IPS DF 6.9 (cell line): ENCODE measurements around the gene NIF3L1.
"Not testable (repeated sequence)": the region's sequence is repeated elsewhere in the genome, so short reads cannot be mapped to it uniquely, and the experiment has no call there.

Source experiments
- DNase-seq: peaks from one replicate; pipeline ENCODE4 v3.0.0-alpha.2; 2013; ENCODE audit warnings: low read depth, low spot score
- H3K27ac ChIP-seq: one replicate; pipeline ENCODE4 v1.5.1; 2013; ENCODE audit warnings: low read length, control low read depth
- H3K27me3 ChIP-seq: 2 replicates; pipeline ENCODE4 v1.6.1; 2013; ENCODE audit warnings: mild to moderate bottlenecking, low read length; ENCODE audit not compliant: control insufficient read depth, insufficient read depth
- H3K36me3 ChIP-seq: 2 replicates; pipeline ENCODE4 v1.6.1; 2013; ENCODE audit warnings: low read length; ENCODE audit not compliant: control insufficient read depth, insufficient read depth
- H3K4me1 ChIP-seq: 2 replicates; pipeline ENCODE4 v1.6.1; 2013; ENCODE audit warnings: low read length; ENCODE audit not compliant: control insufficient read depth, insufficient read depth
- H3K4me3 ChIP-seq: 2 replicates; pipeline ENCODE4 v1.5.1; 2013; ENCODE audit warnings: mild to moderate bottlenecking, low read length
- H3K9me3 ChIP-seq: 2 replicates; pipeline ENCODE4 v1.6.1; 2013; ENCODE audit warnings: low read length, inconsistent platforms; ENCODE audit not compliant: control insufficient read depth, insufficient read depth
- WGBS: extraction: QIAGEN DNeasy Blood & Tissue Kit; methylation state at CpG from one replicate; pipeline ENCODE4 v1.1.7; 2013; ENCODE audit warnings: mixed read lengths, missing lambda C conversion rate; ENCODE audit not compliant: insufficient read length, insufficient coverage; 5-methylcytosine and 5-hydroxymethylcytosine counted together

Gene NIF3L1

DNA sequence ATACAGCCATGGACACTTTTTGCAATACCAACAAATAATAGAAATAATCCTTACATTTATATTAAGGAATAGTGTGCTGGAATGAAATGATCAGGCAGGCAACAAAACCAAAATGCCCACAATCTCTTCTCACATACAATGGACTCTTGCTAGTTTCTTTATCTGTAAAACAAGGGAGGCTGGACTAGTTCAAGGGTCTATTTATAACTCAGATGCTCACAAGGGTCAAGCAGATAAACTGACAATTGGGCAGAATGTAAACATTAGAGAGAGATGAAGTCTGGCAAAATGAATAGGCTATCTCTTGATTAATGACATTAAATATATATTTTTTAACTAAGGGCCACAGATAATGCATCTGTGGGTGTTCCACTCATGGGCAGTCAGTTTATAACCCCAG lies 11.7 kb upstream of the NIF3L1 start:
- H3K27ac ChIP-seq: no peak overlapping the region

DNA sequence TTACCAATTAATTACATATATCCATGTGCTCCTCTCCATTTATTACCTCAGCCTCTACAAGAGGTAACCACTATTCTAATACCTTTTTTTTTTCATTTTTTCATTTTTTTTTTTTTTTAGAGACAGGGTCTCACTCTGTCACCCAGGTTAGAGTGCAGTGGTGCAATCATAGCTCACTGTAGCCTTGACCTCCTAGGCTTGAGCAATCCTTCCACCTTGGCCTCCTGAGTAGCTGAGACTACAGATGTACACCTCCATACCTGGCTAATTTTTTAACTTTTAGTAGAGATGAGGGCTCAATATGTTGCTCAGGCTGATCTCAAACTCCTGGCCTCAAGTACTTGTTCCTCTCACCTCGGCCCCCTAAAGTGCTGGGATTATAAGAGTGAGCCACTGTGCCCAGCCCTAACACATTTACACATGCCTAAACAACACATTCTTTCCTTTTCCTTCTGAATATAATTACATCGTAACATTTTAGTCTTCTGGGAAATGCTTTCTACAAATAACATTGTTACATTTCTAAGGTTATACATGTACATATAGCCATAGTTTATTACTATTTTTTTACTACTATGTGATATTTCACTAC lies 10.8 kb upstream of the NIF3L1 start:
- Histone ChIP-seq H3K27me3 (no peaks in the 10 kb centered on the region), H3K27ac (no peak overlapping the region), H3K4me3 (no peak overlapping the region), H3K9me3 (no peaks in the 10 kb centered on the region), H3K4me1 (no peaks in the 10 kb centered on the region), H3K36me3 (peaks cover 3% of the 10 kb centered on the region; the same call in 1 of the 2 replicates)
- no CpG with 5 or more reads among the region's 2 CpGs for WGBS
- no peak for DNase-seq

More for the DNA sequence above, 11.7 kb upstream of the NIF3L1 start:
- Histone ChIP-seq H3K4me1 (no peaks in the 10 kb centered on the region), H3K36me3 (peaks cover 3% of the 10 kb centered on the region; the same call in 1 of the 2 replicates), H3K27me3 (no peaks in the 10 kb centered on the region), H3K9me3 (no peaks in the 10 kb centered on the region), H3K4me3 (no peak overlapping the region)
- DNase-seq: no peak

DNA sequence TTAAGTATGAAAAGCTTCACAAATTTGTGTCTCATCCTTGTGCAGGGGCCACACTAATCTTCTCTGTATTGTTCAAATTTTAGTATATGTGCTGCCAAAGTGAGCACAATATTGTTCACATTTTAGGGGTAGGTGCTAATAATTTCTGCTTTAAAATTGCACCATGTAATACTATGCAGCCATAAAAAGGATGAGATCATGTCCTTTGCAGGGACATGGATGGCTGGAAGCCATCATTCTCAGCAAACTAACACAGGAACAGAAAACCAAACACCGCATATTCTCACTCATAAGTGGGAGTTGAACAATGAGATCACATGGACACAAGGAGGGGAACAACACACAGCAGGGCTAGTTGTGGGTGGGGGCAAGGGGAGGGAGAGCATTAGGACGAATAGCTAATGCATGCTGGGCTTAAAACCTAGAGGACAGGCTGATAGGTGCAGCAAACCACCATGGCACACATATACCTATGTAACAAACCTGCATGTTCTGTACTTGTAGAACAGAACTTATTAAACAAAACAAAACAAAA lies 7.4 kb upstream of the NIF3L1 start:
- not testable (repeated sequence) for H3K27ac ChIP-seq, DNase-seq, H3K27me3 ChIP-seq, H3K4me3 ChIP-seq, H3K9me3 ChIP-seq, H3K4me1 ChIP-seq, H3K36me3 ChIP-seq
- WGBS: no CpG with 5 or more reads among the region's 2 CpGs

DNA sequence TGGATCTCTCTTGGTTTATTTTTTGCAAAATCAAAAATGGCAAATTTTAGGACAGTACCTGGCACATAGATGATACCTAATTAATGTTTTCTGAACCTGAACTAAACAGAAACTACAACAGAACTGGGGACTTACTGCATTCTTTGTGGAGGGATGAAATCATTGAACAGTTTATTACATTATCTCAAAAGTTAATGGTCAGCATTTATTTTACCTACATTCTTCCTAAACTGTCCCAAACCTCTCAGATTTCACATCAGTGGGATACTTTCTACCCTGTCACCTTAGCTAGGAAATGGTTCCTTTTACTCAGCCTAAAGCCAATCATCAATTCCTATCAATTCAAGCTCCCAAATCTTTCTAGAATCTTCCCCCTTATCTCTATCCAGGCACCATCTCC lies 10.3 kb downstream of the NIF3L1 start:
- no peak overlapping the region for H3K4me3 ChIP-seq
- no peaks in the 10 kb centered on the region for H3K9me3 ChIP-seq
- no peaks in the 10 kb centered on the region for H3K4me1 ChIP-seq
- H3K27me3 ChIP-seq: no peaks in the 10 kb centered on the region
- peaks cover 24% of the 10 kb centered on the region; the same call in 1 of the 2 replicates for H3K36me3 ChIP-seq
- no peak overlapping the region for H3K27ac ChIP-seq
- DNase-seq: no peak

DNA sequence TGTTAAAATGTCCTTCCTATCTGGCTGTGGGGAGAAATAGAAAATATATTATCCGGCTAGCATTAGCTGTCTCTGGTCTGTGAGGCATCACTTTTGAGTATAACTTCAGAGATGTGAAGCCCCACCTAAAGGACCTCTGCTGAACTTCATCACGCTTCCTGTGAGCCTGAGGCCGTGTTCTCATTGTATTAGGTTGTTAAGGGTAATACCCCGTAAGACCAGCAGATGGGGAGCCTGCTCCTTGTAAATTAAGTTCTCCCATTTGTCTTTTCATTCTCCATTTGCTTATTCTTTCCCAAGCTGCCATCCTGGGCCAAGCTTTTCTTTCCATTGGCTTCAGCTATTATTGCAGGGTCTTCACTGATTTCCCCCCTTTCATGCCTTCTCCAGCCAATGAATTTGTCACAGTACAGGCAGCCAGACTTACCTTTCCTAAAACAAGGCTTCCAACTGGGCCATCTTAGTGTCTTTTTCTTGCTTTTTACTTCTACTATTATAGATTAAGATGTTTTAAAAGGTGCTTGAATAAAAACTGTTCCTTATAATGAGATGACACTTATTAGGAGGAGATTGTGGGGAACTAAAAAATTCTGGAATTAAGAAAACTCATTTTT lies 12.4 kb downstream of the NIF3L1 start:
- H3K27ac ChIP-seq: no peak overlapping the region
- no peaks in the 10 kb centered on the region for H3K27me3 ChIP-seq
- DNase-seq: peak; percentile 73
- no peaks in the 10 kb centered on the region for H3K9me3 ChIP-seq
- H3K4me1 ChIP-seq: no peaks in the 10 kb centered on the region
- no peak overlapping the region for H3K4me3 ChIP-seq
- no CpG with 5 or more reads among the region's 4 CpGs for WGBS
- H3K36me3 ChIP-seq: peaks cover 17% of the 10 kb centered on the region; the same call in 1 of the 2 replicates

DNA sequence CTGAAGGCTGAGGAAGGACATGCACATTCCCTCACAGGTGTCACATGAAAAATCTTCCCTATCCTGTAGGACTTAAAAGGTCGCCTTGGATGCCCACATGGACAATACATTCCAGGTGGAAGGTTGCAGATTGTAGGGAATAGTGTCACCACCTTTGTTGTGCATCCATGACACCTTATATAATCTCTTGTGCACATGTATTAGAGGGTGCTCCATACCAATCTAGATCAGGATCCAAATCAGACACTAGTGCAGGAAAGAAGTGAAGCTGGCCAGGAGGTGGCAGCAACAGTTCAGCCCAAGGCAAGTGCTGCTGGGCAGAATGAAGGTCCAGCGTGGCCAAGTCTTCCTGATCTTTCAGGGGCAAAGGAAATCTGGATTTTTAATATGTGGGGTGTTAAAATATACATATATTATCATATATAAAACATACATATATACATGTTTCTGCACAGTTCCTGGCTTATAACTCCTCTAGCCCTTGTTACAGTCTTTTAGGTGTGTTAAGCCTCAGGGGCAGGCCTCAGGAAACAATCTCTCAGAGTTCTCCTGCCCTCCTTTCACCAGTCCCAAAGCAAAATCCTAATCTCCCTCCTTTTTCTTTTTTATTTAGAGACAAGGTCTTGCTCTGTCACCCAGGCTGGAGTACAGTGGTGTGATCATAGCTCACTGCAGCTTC lies 16.6 kb downstream of the NIF3L1 start:
- DNase-seq: peak; percentile 35
- no CpG with 5 or more reads among the region's 2 CpGs for WGBS
- H3K4me3 ChIP-seq: no peak overlapping the region
- no peaks in the 10 kb centered on the region for H3K27me3 ChIP-seq
- peaks cover 3% of the 10 kb centered on the region; the same call in 1 of the 2 replicates for H3K36me3 ChIP-seq
- no peak overlapping the region for H3K27ac ChIP-seq
- H3K4me1 ChIP-seq: no peaks in the 10 kb centered on the region
- no peaks in the 10 kb centered on the region for H3K9me3 ChIP-seq

DNA sequence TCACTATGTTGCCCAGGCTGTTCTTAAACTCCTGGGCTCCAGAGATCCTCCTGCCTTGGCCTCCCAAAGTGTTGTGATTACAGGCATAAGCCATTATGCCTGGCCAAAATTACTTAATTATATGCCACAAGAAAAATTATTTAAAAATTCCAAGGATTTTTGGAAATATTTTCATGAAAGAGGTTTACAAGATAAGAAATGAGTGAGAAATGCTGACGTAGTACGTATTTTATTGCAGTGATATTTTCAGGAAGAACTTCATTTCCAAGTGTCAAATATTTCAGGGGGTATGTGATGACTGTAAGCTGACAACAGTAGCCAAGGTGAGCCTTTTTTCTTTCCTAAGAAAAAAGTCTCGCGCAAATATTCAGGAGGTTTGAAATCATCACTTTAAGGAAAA lies 20.8 kb downstream of the NIF3L1 start:
- H3K4me1 ChIP-seq: no peaks in the 10 kb centered on the region
- no peak for DNase-seq
- no peaks in the 10 kb centered on the region for H3K27me3 ChIP-seq
- H3K27ac ChIP-seq: no peak overlapping the region
- no peak overlapping the region for H3K4me3 ChIP-seq
- H3K9me3 ChIP-seq: no peaks in the 10 kb centered on the region
- 100% methylated on average over 2 of the region's 4 CpGs for WGBS
- peaks cover 8% of the 10 kb centered on the region; the same call in 1 of the 2 replicates for H3K36me3 ChIP-seq

DNA sequence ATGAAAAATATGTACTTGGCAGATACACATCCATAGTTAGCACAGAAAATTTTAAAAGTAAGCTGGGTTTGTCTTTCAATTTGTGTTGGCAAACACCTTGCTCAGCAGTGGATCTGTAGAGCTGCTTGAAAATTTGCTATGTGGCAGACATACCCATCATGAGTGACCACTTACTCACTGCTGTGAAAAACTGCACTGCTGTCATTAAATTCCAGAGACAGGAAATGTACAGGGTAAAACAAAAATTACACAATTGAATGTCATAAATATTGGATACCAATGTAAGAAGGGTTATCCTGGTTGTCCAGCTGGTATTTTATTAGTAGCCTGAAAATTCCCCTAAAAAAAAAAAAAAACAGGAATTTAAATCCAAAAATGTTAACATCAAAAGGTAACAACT lies 24.5 kb downstream of the NIF3L1 start:
- no peak overlapping the region for H3K27ac ChIP-seq
- H3K27me3 ChIP-seq: no peaks in the 10 kb centered on the region
- no peaks in the 10 kb centered on the region for H3K9me3 ChIP-seq
- no peak for DNase-seq
- H3K4me3 ChIP-seq: no peak overlapping the region
- peaks cover 15% of the 10 kb centered on the region; the same call in 1 of the 2 replicates for H3K36me3 ChIP-seq
- no peaks in the 10 kb centered on the region for H3K4me1 ChIP-seq

DNA sequence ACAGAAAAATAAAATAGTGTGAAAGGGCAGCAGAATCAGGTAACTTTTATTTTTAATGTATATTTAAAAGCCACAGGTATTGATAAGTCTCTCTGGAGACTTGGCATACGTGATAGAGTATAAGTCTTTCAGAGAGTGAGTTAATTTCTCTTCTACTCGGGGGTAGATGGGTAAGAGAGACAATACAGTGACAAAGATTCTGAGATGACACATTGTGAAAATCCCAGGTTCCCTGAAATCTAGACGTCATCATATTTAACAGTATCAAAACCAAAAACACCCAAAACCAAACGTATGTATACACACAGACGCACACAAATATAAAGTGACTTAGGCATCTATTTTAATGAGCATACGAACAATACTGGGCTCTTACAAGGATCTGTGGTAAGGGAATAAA lies 33.3 kb downstream of the NIF3L1 start:
- peaks cover 3% of the 10 kb centered on the region; the same call in 1 of the 2 replicates for H3K36me3 ChIP-seq
- DNase-seq: no peak
- H3K4me3 ChIP-seq: no peak overlapping the region
- no peak overlapping the region for H3K27ac ChIP-seq
- WGBS: no CpG with 5 or more reads among the region's 6 CpGs
- H3K4me1 ChIP-seq: no peaks in the 10 kb centered on the region
- no peaks in the 10 kb centered on the region for H3K9me3 ChIP-seq
- H3K27me3 ChIP-seq: no peaks in the 10 kb centered on the region

DNA sequence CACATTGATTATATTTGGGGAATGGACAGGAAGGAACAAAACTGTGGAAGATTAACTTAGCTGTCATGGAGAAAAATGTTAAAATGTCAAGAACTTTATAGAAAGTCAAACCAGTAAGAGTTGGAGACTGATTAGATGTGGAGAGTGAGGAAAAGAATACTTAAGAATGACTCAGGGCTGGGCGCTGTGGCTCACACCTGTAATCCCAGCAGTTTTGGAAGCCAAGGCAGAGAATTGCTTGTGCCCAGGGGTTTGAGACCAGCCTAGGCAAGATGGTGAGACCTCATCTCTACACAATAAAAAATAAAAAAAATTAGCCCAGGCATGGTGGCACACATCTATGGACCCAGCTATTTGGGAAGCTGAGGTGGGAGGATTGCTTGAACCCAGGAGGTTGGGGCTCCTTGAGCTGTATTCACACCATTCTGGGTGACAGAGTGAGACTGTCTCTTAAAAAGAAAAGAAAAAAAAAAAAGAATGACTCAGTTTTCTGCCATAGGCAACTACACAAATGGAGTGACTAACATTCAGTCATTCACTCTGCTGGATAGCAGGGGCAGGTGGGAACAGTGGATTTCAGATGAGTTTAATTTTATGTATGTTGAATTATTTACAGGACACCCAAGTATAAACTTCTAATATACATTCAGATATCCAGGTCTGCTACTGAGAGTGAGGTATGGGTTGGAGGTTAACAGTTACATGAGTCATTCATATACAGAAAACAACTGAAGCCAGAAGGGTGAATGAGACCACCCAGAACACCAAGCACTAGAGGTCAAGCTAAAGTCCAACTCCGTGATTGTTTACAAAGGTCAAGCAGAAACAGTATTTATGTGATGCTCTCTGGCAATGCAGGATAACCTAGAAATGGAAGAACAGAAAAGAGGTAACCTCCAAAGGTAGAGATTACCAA lies 40.4 kb downstream of the NIF3L1 start:
- Histone ChIP-seq H3K27ac (no peak overlapping the region), H3K9me3 (no peaks in the 10 kb centered on the region), H3K27me3 (no peaks in the 10 kb centered on the region), H3K4me1 (no peaks in the 10 kb centered on the region), H3K36me3 (peaks cover 9% of the 10 kb centered on the region; the same call in 1 of the 2 replicates), H3K4me3 (no peak overlapping the region)
- no CpG with 5 or more reads among the region's 2 CpGs for WGBS
- no peak for DNase-seq
